Choroid plexus epithelial cell (primary cell): Measurements from ENCODE around the gene WDR18.

Source experiments
- DNase-seq: peaks from one replicate; pipeline ENCODE4 v3.0.0-alpha.2; 2010; ENCODE audit warnings: low read depth
- H3K4me3 ChIP-seq: 2 replicates; pipeline ENCODE4 v1.5.1; 2011; ENCODE audit warnings: low read depth, mild to moderate bottlenecking, control low read depth, low read length, moderate library complexity
- CTCF ChIP-seq: conservative IDR thresholded peaks from 2 replicates; pipeline ENCODE4 v1.5.1; 2011; ENCODE audit warnings: low read depth, mild to moderate bottlenecking, control low read depth, inconsistent platforms, low read length, moderate library complexity

WDR18 gene

DNA sequence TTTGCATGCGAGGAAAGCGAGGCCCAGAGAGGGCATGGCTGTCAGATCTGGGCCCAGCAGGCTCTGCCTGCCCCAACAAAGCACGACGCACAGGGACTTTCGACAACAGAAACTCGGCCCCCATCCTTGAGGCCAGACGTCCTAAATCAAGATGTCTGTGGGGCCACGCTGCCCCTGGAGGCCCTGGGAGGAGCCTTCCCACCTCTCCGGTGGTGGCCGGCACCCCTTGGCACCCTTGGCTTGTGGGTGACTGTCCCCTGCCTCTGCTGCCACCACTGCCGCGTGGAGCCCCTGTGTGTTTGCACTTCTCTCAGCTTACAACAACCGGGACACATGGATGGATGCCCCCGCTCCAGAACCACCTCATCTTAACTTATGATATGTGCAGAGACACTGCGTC is 4.4 kb downstream of the WDR18 start:
- H3K4me3 ChIP-seq, result no peak overlapping the region
- TF ChIP-seq CTCF, result no peak
- DNase-seq, result no peak

- peak; percentile 50 for TF ChIP-seq CTCF
- DNase-seq, result no peak
- no peak overlapping the region for H3K4me3 ChIP-seq
These were observed 5.4 kb downstream of the WDR18 start for GRCh38 chr19:989381-990081.

- no peak for TF ChIP-seq CTCF
- no peak overlapping the region for H3K4me3 ChIP-seq
- no peak for DNase-seq
These were observed 6.0 kb downstream of the WDR18 start for GRCh38 chr19:990119-990571.

DNA sequence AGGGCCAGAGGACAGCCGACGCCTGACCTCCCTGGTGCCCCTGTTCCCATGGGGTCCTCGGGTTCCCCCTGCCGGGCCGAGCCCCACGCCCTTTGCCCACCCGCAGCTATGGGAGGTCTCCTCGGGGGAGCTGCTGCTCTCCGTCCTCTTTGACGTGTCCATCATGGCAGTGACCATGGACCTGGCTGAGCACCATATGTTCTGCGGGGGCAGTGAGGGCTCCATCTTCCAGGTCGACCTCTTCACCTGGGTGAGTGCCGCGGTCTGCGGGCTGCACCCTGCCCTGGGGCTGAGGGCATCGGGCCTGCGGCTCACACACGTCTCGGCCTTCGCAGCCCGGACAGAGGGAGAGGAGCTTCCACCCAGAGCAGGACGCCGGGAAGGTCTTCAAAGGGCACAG is 6.6 kb downstream of the WDR18 start:
- H3K4me3 ChIP-seq, result no peak overlapping the region
- TF ChIP-seq CTCF, result no peak
- DNase-seq, result no peak

DNA sequence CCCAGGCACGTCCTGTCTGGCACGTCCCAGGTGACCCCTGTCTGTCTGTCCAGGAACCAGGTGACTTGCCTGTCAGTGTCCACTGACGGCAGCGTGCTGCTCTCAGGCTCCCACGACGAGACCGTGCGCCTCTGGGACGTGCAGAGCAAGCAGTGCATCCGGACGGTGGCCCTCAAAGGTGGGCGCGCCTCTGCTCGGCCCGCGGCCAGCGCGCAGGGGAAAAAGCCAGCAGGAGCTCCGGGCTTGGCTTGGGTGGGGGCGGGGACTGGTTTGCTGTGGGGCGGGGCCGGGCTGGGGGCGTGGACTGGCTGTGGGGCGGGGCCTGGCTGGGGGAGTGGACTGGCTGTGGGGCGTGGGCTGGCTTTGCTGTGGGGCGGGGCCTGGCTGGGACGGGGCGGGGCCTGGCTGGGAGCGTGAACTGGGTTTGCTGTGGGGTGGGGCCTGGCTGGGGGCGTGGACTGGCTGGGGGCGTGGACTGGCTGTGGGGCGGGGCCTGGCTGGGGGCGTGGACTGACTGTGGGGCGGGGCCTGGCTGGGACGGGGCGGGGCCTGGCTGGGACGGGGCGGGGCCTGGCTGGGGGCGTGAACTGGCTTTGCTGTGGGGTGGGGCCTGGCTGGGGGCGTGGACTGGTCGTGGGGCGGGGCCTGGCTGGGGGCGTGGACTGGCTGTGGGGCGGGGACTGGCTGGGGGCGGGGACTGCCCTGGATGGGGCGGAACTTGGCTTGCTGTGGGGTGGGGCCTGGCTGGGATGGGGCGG is 7.2 kb downstream of the WDR18 start:
- DNase-seq, result peak; percentile 64
- TF ChIP-seq CTCF, result no peak
- H3K4me3 ChIP-seq, result no peak overlapping the region

DNA sequence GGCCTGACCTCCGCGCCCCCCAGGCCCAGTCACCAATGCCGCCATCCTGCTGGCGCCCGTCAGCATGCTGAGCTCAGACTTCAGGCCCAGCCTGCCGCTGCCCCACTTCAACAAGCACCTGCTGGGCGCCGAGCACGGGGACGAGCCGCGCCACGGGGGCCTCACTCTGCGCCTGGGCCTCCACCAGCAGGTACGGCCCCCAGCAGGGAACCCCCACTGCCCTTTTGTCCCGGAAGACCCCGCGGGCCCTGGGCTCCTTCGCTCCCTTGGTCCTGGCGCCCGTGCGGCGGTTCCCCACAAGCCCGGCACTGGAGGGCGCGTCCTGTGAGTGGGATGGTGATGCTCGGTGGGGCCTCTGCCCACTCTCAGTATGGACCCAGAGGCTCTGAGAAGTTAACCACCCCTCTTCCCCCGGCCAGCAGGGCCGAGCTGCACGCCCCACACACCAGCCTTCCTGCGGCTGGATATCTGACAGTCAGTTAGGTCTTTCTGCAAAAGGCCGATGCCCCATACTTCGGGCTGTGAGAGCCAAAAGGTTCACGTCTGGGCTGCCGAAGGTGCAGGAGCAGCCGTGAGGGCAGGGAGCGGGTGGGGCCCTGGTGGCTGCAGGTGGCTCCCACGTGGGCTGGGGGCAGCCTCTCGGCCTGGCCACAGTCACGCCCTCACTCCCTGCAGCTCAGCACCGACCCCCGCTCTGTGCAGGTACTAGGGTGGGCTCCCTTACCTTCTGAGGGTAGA is 8.0 kb downstream of the WDR18 start:
- H3K4me3 ChIP-seq, result no peak overlapping the region
- TF ChIP-seq CTCF, result no peak
- DNase-seq, result no peak
